ENCODE data around the gene EFHB.
"Not testable (repeated sequence)": the region's sequence is repeated elsewhere in the genome, so short reads cannot be mapped to it uniquely, and the experiment has no call there.

EFHB gene, protein sequence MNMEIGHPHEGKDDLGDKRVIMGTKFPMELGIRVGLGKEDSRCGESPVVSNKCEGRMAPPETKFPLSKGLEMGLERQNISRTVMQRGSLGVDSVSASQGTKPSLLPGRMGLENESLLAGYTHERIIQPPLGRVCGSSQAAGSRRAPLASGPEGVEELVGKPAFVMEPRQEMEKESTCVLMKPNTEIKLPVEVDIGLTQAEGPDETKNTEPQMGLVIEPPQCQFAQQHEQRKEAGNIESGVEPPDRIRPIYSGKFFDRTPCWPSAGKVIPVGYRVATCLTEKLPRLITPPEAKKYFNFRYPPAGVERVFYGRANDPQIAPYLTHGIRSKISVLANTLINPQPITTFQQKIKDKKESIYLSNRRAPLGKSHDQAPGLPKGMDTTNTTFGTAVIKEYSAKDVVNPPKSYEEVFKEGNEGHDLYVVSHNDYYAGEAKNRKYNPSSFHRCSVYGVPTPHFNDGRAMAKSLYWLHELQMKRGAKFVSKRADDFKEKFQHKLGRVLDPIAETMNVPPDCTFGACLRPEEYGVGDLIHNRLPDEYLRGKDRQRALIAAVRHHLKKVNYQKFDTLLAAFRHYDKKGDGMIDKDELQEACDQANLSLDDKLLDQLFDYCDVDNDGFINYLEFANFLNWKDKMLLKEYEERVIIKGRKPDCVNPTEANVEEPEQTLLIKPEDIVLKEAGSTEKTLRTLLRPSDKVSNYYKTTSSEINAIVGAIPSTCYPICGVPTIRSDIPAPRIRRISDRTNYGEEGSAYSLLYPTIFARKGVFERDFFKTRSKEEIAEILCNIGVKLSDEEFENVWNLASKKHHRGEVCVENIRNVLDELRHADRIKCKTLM

GRCh38 chr3:19934098-19934566 is at the start of gene EFHB:
EFHB (minus strand) TSS chr3:19934217; CDS start chr3:19934018, 199 bp downstream.
- H3K9me3 Mint-ChIP-seq: peaks cover 9% of the 10 kb centered on the region
- peak within 1 kb of the TSS; percentile 97 for H3K27ac Mint-ChIP-seq
- H3K27me3 Mint-ChIP-seq: peaks cover 20% of the 10 kb centered on the region
- peaks cover 52% of the 10 kb centered on the region for H3K4me1 Mint-ChIP-seq (ENCODE audit: low read depth)
- intact Hi-C loops (cut with micrococcal nuclease): no loop called here
- no peaks in the 10 kb centered on the region for H3K36me3 Mint-ChIP-seq (ENCODE audit: low read depth)
- no peak within 1 kb of the TSS for H3K4me3 Mint-ChIP-seq

GRCh38 chr3:19972054-19972453 is 38.0 kb upstream of the EFHB start:
- H3K9me3 Mint-ChIP-seq: no peaks in the 10 kb centered on the region

DNA sequence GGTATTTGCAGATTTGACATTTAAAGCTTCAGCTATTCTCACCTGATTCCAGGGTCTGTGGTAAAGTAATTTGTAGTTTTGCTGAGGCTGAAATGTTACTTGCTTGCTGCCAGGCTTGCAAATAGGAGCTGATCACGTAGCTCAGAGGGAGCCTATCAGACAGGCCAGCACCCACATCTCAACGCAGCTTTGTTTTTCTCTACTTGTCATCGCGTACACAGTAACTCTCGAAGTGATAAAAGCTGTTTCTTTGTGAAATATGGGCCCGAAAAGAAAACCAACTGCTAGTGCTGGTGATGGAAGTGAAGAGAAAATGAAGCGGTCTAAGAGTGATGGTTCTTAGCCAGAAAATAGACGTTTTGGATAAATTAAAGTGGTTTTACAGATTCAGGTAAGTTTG is 36.3 kb upstream of the EFHB start:
- no peak overlapping the region for H3K4me3 Mint-ChIP-seq
- no peak overlapping the region for H3K27ac Mint-ChIP-seq
- no peaks in the 10 kb centered on the region for H3K27me3 Mint-ChIP-seq
- no peaks in the 10 kb centered on the region for H3K9me3 Mint-ChIP-seq
- intact Hi-C loops (cut with micrococcal nuclease): no loop called here
- peaks cover 28% of the 10 kb centered on the region for H3K4me1 Mint-ChIP-seq (ENCODE audit: low read depth)
- peaks cover 85% of the 10 kb centered on the region for H3K36me3 Mint-ChIP-seq (ENCODE audit: low read depth)

More at GRCh38 chr3:19972054-19972453, 38.0 kb upstream of the EFHB start:
- peaks cover 13% of the 10 kb centered on the region for H3K4me1 Mint-ChIP-seq (ENCODE audit: low read depth)
- intact Hi-C loops (cut with micrococcal nuclease): no loop called here
- H3K4me3 Mint-ChIP-seq: no peak overlapping the region
- H3K27me3 Mint-ChIP-seq: no peaks in the 10 kb centered on the region
- no peak overlapping the region for H3K27ac Mint-ChIP-seq
- H3K36me3 Mint-ChIP-seq (ENCODE audit: low read depth): peaks cover 87% of the 10 kb centered on the region

- Mint-ChIP-seq H3K27ac (no peak overlapping the region), H3K4me3 (no peak overlapping the region), H3K27me3 (no peaks in the 10 kb centered on the region), H3K36me3 (ENCODE audit: low read depth) (peaks cover 76% of the 10 kb centered on the region), H3K9me3 (no peaks in the 10 kb centered on the region), H3K4me1 (ENCODE audit: low read depth) (peaks cover 49% of the 10 kb centered on the region)
- intact Hi-C loops (cut with micrococcal nuclease): loop anchor here (5.0 kb wide), 1 partner anchor 81 kb away; no protein-coding TSS in a partner anchor
Measured at GRCh38 chr3:19967812-19968211, 33.8 kb upstream of the EFHB start.

GRCh38 chr3:19967208-19967607 is 33.2 kb upstream of the EFHB start:
- Mint-ChIP-seq H3K4me1 (ENCODE audit: low read depth) (peaks cover 53% of the 10 kb centered on the region), H3K4me3 (no peak overlapping the region), H3K36me3 (ENCODE audit: low read depth) (peaks cover 75% of the 10 kb centered on the region), H3K27ac (no peak overlapping the region), H3K9me3 (no peaks in the 10 kb centered on the region), H3K27me3 (no peaks in the 10 kb centered on the region)
- intact Hi-C loops (cut with micrococcal nuclease): loop anchor here (5.0 kb wide), 1 partner anchor 80 kb away; no protein-coding TSS in a partner anchor

DNA sequence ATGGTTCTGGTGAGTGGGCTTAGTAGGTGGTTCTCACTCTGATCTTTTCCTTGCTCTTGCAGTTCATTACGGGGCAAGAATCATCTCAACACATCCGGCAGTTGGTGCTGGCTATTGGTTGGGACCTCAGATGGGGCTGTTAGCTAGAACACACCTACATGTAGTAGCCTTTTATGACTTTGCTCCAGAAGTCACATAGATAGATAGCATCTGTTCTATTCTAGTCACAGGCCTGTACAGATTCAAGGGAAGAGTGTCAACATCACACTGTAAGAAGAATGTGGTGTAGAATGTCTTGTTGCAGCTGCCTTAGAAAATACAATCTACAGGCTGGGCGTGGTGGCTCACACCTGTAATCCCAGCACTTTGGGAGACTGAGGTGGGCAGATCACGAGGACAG is 27.9 kb upstream of the EFHB start:
- Mint-ChIP-seq H3K4me1 (ENCODE audit: low read depth) (peaks cover 54% of the 10 kb centered on the region), H3K4me3 (no peak overlapping the region), H3K27ac (no peak overlapping the region), H3K27me3 (no peaks in the 10 kb centered on the region), H3K36me3 (ENCODE audit: low read depth) (peaks cover 71% of the 10 kb centered on the region), H3K9me3 (no peaks in the 10 kb centered on the region)
- intact Hi-C loops (cut with micrococcal nuclease): no loop called here

DNA sequence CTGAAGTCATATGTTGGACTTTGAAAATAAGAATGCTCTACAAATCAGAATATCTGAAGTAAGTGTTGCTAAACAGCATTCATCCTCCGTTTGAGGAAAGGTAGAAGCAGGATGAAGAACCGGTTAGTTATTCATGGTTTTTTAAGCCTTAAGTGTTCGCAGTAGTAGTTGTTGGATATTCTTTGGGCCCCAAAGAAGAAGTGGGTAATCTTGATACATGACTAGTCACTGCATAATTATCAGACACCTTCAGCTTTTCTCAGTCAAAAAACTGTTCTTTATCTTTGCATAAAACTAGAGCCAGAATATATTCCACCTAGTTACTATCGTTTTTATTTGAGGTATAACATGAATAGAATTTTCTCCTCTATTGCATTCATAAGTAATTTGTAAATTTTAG is 26.7 kb upstream of the EFHB start:
- Mint-ChIP-seq H3K9me3 (no peaks in the 10 kb centered on the region), H3K4me3 (no peak overlapping the region), H3K27ac (no peak overlapping the region), H3K36me3 (ENCODE audit: low read depth) (peaks cover 70% of the 10 kb centered on the region), H3K4me1 (ENCODE audit: low read depth) (peaks cover 43% of the 10 kb centered on the region), H3K27me3 (no peaks in the 10 kb centered on the region)
- intact Hi-C loops (cut with micrococcal nuclease): no loop called here

DNA sequence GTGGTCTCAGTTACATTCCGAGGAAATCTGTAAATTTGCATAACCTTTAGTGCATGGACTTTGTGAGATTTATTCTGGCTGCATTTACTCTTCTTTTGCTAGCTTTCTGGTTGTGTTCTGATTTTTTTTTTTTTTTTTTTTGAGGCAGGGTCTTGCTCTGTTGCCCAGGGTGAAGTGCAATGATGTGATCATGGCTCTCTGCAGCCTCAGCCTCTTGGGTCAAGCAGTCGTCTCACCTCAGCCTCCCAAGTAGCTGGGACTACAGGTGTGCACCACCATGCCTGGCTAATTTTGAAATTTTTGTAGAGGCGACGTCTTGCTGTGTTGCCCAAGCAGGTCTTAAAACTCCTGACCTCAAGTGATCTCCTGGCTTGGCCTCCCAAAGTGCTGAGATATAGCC is 25.5 kb upstream of the EFHB start:
- Mint-ChIP-seq H3K4me3 (no peak overlapping the region), H3K27ac (no peak overlapping the region), H3K27me3 (no peaks in the 10 kb centered on the region), H3K36me3 (ENCODE audit: low read depth) (peaks cover 75% of the 10 kb centered on the region), H3K4me1 (ENCODE audit: low read depth) (peaks cover 34% of the 10 kb centered on the region), H3K9me3 (no peaks in the 10 kb centered on the region)
- intact Hi-C loops (cut with micrococcal nuclease): no loop called here

GRCh38 chr3:19957354-19957753 is 23.3 kb upstream of the EFHB start:
- intact Hi-C loops (cut with micrococcal nuclease); H3K27ac Mint-ChIP-seq; H3K4me3 Mint-ChIP-seq; H3K27me3 Mint-ChIP-seq; H3K9me3 Mint-ChIP-seq: not testable (repeated sequence)
- peaks cover 15% of the 10 kb centered on the region for H3K4me1 Mint-ChIP-seq (ENCODE audit: low read depth)
- peaks cover 78% of the 10 kb centered on the region for H3K36me3 Mint-ChIP-seq (ENCODE audit: low read depth)

- H3K4me3 Mint-ChIP-seq: no peak overlapping the region
- intact Hi-C loops (cut with micrococcal nuclease): no loop called here
- no peak overlapping the region for H3K27ac Mint-ChIP-seq
Measured at GRCh38 chr3:19954676-19955075, 20.7 kb upstream of the EFHB start.

GRCh38 chr3:19950316-19950715 is 16.3 kb upstream of the EFHB start:
- H3K9me3 Mint-ChIP-seq: no peaks in the 10 kb centered on the region
- H3K27ac Mint-ChIP-seq: no peak overlapping the region
- H3K27me3 Mint-ChIP-seq: no peaks in the 10 kb centered on the region
- intact Hi-C loops (cut with micrococcal nuclease): no loop called here
- H3K36me3 Mint-ChIP-seq (ENCODE audit: low read depth): peaks cover 67% of the 10 kb centered on the region
- H3K4me3 Mint-ChIP-seq: no peak overlapping the region
- peaks cover 22% of the 10 kb centered on the region for H3K4me1 Mint-ChIP-seq (ENCODE audit: low read depth)

More at GRCh38 chr3:19954676-19955075, 20.7 kb upstream of the EFHB start:
- Mint-ChIP-seq H3K4me1 (ENCODE audit: low read depth) (peaks cover 16% of the 10 kb centered on the region), H3K27me3 (no peaks in the 10 kb centered on the region), H3K36me3 (ENCODE audit: low read depth) (peaks cover 78% of the 10 kb centered on the region), H3K9me3 (no peaks in the 10 kb centered on the region)

DNA sequence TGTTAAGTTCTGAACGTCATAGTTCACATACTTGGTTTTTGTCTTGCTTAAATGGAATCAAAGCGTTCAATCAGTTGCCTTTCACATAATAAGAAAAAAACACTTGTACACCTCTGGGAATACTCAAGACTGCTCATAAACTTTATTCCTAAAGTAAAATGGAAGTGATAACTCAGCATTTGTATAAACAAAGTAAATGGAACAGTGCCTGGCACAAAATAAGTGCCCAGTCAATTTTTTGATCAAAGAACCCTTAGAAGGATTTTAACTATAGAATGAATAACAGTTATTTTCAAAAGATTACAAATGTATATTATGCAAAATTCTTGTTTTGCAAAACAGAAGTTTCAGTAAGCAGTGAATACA is 14.2 kb upstream of the EFHB start:
- H3K4me3 Mint-ChIP-seq: peak overlapping the region; percentile 93
- H3K27me3 Mint-ChIP-seq: no peaks in the 10 kb centered on the region
- H3K27ac Mint-ChIP-seq: peak overlapping the region; percentile 98
- peaks cover 51% of the 10 kb centered on the region for H3K36me3 Mint-ChIP-seq (ENCODE audit: low read depth)
- H3K4me1 Mint-ChIP-seq (ENCODE audit: low read depth): peaks cover 28% of the 10 kb centered on the region
- intact Hi-C loops (cut with micrococcal nuclease): loop anchor here (5.0 kb wide), 3 partner anchors 61 to 239 kb away; partner anchors contain the start of gene SGO1
- H3K9me3 Mint-ChIP-seq: no peaks in the 10 kb centered on the region

DNA sequence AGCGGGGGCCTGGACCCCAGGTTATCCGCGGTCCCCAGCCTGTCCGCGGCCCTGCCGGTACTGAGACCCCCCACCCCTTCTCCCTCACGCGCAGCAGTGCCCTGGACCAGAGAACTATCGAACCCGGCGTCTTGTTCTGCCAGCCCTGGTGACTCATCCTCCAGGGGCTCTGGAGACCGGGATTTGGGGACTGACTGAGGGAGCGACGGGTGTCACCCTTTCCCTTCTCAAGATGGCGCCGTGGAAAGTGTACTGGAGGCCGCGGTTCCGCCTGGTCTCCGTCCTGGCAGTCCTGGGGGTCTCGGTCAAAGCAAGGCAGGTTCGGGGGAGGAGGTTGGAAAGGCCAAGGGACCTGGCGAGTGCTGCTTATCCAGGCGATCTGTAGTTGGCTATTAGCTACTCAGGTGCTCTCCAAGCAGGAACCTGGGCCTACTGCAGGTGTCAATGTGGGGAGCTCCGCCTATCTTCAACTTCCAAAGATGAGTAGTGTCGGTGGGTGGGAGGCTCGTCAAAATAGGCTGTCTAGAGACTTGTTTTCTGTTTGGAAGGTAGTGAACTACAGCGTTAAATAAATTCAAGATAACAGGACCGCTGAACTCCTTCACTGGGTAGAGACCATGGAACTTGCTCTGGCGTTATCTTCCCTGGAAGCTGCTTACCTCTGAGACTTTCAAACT is 13.7 kb upstream of the EFHB start:
- H3K9me3 Mint-ChIP-seq: no peaks in the 10 kb centered on the region
- peaks cover 50% of the 10 kb centered on the region for H3K36me3 Mint-ChIP-seq (ENCODE audit: low read depth)
- intact Hi-C loops (cut with micrococcal nuclease): loop anchor here (1.0 to 5.0 kb wide), 6 partner anchors 16 to 240 kb away; partner anchors contain the start of genes KAT2B and SGO1
- peak overlapping the region; percentile 98 for H3K27ac Mint-ChIP-seq
- H3K4me1 Mint-ChIP-seq (ENCODE audit: low read depth): peaks cover 28% of the 10 kb centered on the region
- no peaks in the 10 kb centered on the region for H3K27me3 Mint-ChIP-seq
- H3K4me3 Mint-ChIP-seq: peak overlapping the region; percentile 93

Measured in dendritic cell treated with granulocyte-macrophage colony-stimulating factor and Interleukin-4, amounts not matched to agents 40 ng/mL and 50 ng/mL, for 4 days (primary cell).